ENCODE results near the gene LRRC41.

DNA sequence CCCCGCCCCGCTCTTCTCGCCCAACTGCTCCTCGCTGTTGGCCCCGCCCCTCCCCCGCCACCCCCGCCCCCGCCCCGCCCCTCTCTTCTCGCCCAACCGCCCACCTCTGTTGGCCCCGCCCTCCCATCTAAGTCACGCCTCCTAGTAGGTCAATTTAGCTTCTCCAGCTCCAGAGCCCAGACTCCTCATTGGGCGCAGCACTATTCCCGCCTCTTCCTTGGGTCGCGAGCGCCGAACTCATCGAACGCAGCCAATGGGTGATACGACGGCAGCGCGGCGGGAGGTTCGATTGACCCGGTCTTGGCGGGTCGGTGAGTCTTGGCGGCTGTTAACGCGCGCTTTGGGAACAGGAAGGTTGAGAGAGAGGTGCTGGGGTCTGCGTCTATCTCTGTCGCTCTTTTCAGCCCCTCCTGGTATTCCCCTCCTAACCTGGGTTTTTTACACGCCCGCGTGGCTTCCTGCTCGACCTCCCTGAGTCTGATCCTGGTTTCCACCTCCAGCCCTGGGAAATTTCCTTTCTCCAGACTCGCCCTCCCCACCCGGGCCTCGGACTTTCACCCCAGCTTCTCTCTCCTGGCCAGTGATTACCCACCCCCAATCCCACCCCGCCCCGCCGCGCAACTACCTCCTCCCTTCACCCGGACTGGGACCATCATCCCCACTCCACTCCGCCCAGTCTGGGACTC lies 55.8 kb downstream of the LRRC41 start, which contains the start of gene RAD54L:
- TF ChIP-seq, protein P1, sequence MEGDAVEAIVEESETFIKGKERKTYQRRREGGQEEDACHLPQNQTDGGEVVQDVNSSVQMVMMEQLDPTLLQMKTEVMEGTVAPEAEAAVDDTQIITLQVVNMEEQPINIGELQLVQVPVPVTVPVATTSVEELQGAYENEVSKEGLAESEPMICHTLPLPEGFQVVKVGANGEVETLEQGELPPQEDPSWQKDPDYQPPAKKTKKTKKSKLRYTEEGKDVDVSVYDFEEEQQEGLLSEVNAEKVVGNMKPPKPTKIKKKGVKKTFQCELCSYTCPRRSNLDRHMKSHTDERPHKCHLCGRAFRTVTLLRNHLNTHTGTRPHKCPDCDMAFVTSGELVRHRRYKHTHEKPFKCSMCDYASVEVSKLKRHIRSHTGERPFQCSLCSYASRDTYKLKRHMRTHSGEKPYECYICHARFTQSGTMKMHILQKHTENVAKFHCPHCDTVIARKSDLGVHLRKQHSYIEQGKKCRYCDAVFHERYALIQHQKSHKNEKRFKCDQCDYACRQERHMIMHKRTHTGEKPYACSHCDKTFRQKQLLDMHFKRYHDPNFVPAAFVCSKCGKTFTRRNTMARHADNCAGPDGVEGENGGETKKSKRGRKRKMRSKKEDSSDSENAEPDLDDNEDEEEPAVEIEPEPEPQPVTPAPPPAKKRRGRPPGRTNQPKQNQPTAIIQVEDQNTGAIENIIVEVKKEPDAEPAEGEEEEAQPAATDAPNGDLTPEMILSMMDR (conservative IDR thresholded peaks at IDR 0.05; ENCODE audit: low read length): no peak
- TF ChIP-seq EZH2phosphoT487 (IDR thresholded peaks at IDR 0.05; ENCODE audit: borderline replicate concordance, low read depth, low read length): no peak

All from OCI-LY7 (cell line).